HepG2 (cell line): ENCODE measurements around the gene NCOA7. TPM values are rescaled to one million over a fixed set of nuclear protein-coding genes. Genes with fewer than 3 reads are reported as not detected.

ENCODE experiments used
- ATAC-seq: fragments of 200-7000 bp; cut with Tn5 transposase; 3 replicates; pipeline ENCODE4 v1.9.1; 2020; ENCODE audit warnings: mild to moderate bottlenecking, moderate library complexity
- BruUV-seq: library from RNA; stranded (reverse); fragments of 400-500 nt; replicated peaks from 2 replicates; lab custom pipeline; 2021; lab: Mats Ljungman, UMichigan
- CTCF ChIA-PET: fragments of 300-600 bp; formaldehyde crosslinking; extraction: SDS; loops from one replicate; lab custom pipeline; 2021; ENCODE audit warnings: low total read pairs, inconsistent platforms, low intra/inter-chr PET ratio; lab: Yijun Ruan, JAX
- POLR2A ChIA-PET: fragments of 350-600 bp; sonication (Branson Sonifier 250); formaldehyde crosslinking; loops from one replicate; lab custom pipeline; 2020; ENCODE audit warnings: antibody characterized with exemption, inconsistent platforms; lab: Yijun Ruan, JAX
- DNase-seq: peaks from one replicate; pipeline ENCODE4 v3.0.0-alpha.2; 2015; ENCODE audit warnings: low spot score
- FAIRE-seq: peaks from 3 replicates; lab custom pipeline; 2011; peaks lifted over from hg19 to GRCh38; lab: Jason Lieb, UNC
- H2AFZ ChIP-seq: one replicate; pipeline ENCODE4 v1.6.1; 2011; ENCODE audit warnings: low read length, inconsistent platforms
- H3K27ac ChIP-seq: fragments of 300-600 bp; 3 replicates; pipeline ENCODE4 v1.8.0; 2011; ENCODE audit warnings: mixed run types, mild to moderate bottlenecking, mixed read lengths, low read length, inconsistent platforms; ENCODE audit not compliant: insufficient read depth; ENCODE audit errors: extremely low read length
- H3K27me3 ChIP-seq, 2 experiments: fragments of 200-600 bp in 1 of 2; 2 replicates in 1 of 2; 3 replicates in 1 of 2; pipeline versions ENCODE4 v1.6.0 to v1.8.0; 2011; ENCODE audit warnings: low read length in 2 of 2, mild to moderate bottlenecking in 2 of 2, moderate library complexity in 2 of 2, inconsistent platforms in 1 of 2; ENCODE audit not compliant: insufficient read depth in 2 of 2, control insufficient read depth in 1 of 2
- H3K36me3 ChIP-seq, 2 experiments: fragments of 200-600 bp in 1 of 2; replicated peaks in 1 of 2; 2 replicates in 1 of 2; 3 replicates in 1 of 2; pipeline versions ENCODE4 v1.5.1 to v1.8.0; 2011; ENCODE audit warnings: low read length in 2 of 2, inconsistent platforms in 1 of 2; ENCODE audit not compliant: insufficient read depth in 2 of 2, control insufficient read depth in 1 of 2
- H3K4me1 ChIP-seq: 2 replicates; pipeline ENCODE4 v1.5.1; 2012; ENCODE audit warnings: low read length, inconsistent platforms; ENCODE audit not compliant: insufficient read depth
- H3K4me2 ChIP-seq: 2 replicates; pipeline ENCODE4 v1.6.0; 2011; ENCODE audit warnings: low read depth, low read length, inconsistent platforms
- H3K4me3 ChIP-seq, 3 experiments: fragments of 200-600 bp in 1 of 3; sonication (generic), shearing (Covaris generic) in 1 of 3; replicated peaks in 1 of 3; 2 replicates each; pipeline ENCODE4 v1.5.1; 2011 to 2016; ENCODE audit warnings: low read length in 3 of 3, inconsistent platforms in 2 of 3, low read depth in 2 of 3, mild to moderate bottlenecking in 2 of 3, control low read depth in 1 of 3, mixed read lengths in 1 of 3; ENCODE audit not compliant: insufficient read depth in 1 of 3
- H3K79me2 ChIP-seq: one replicate; pipeline ENCODE4 v1.6.1; 2011; ENCODE audit warnings: low read length, inconsistent platforms; ENCODE audit not compliant: insufficient read depth
- H3K9ac ChIP-seq: 2 replicates; pipeline ENCODE4 v1.6.0; 2011; ENCODE audit warnings: mild to moderate bottlenecking, low read depth, low read length, inconsistent platforms; ENCODE audit not compliant: insufficient read depth
- H3K9me3 ChIP-seq: 2 replicates; pipeline ENCODE4 v1.5.1; 2012; ENCODE audit warnings: mild to moderate bottlenecking, low read length
- H4K20me1 ChIP-seq: 2 replicates; pipeline ENCODE4 v1.6.0; 2011; ENCODE audit warnings: inconsistent platforms, mild to moderate bottlenecking, low read length, moderate library complexity; ENCODE audit not compliant: insufficient read depth
- ATF3 ChIP-seq: sonication (generic); formaldehyde crosslinking; IDR thresholded peaks from 2 replicates; pipeline ENCODE4 v1.4.0; 2020; ENCODE audit warnings: missing genetic modification reagents
- CHD2 ChIP-seq: IDR thresholded peaks from 2 replicates; pipeline ENCODE4 v1.6.1; 2011; ENCODE audit warnings: low read depth, low read length, improper control_type of control experiment
- GPN1 ChIP-seq: sonication (generic); formaldehyde crosslinking; IDR thresholded peaks from 2 replicates; pipeline ENCODE4 v1.5.1; 2020; ENCODE audit warnings: missing genetic modification reagents, borderline replicate concordance
- KLF13 ChIP-seq: sonication (generic); formaldehyde crosslinking; IDR thresholded peaks from 2 replicates; pipeline ENCODE4 v1.4.0; 2020; ENCODE audit warnings: mild to moderate bottlenecking, missing genetic modification reagents
- NFKB2 ChIP-seq: sonication (generic); formaldehyde crosslinking; IDR thresholded peaks from 2 replicates; pipeline ENCODE4 v1.4.0; 2020; ENCODE audit warnings: missing genetic modification reagents, borderline replicate concordance
- NFYC ChIP-seq: IDR thresholded peaks from 2 replicates; pipeline ENCODE4 v1.6.1; 2016; ENCODE audit warnings: missing genetic modification reagents, missing compliant biosample characterization
- PCBP2 ChIP-seq: fragments of 200-400 bp; formaldehyde crosslinking; optimal IDR thresholded peaks from 2 replicates; pipeline ENCODE3; 2018; ENCODE audit warnings: low read length, low read depth; ENCODE audit not compliant: poor library complexity, severe bottlenecking
- PLRG1 ChIP-seq: fragments of 450-650 bp; conservative IDR thresholded peaks from 2 replicates; pipeline ENCODE4 v1.6.1; 2016
- THRA ChIP-seq: sonication (generic); formaldehyde crosslinking; IDR thresholded peaks from 2 replicates; pipeline ENCODE4 v1.4.0; 2020; ENCODE audit warnings: missing genetic modification reagents, borderline replicate concordance
- TSC22D2 ChIP-seq: sonication (generic); formaldehyde crosslinking; IDR thresholded peaks from 2 replicates; pipeline ENCODE4 v1.5.1; 2020; ENCODE audit warnings: missing genetic modification reagents, mild to moderate bottlenecking, borderline replicate concordance
- ZBTB46 ChIP-seq: sonication (generic); formaldehyde crosslinking; IDR thresholded peaks from 2 replicates; pipeline ENCODE4 v1.4.0; 2020; ENCODE audit warnings: mild to moderate bottlenecking, missing genetic modification reagents, borderline replicate concordance
- ZHX1 ChIP-seq: sonication (generic); formaldehyde crosslinking; IDR thresholded peaks from 2 replicates; pipeline ENCODE4 v1.8.1; 2022; ENCODE audit warnings: low read depth, mild to moderate bottlenecking, missing genetic modification reagents
- ZKSCAN5 ChIP-seq: sonication (generic); formaldehyde crosslinking; IDR thresholded peaks from 2 replicates; pipeline ENCODE4 v1.5.1; 2020; ENCODE audit warnings: mild to moderate bottlenecking, missing genetic modification reagents
- ZNF597 ChIP-seq: sonication (generic); formaldehyde crosslinking; IDR thresholded peaks from 2 replicates; pipeline ENCODE4 v1.5.0; 2020; ENCODE audit warnings: missing genetic modification reagents
- WGBS: methylation state at CpG from one replicate; pipeline ENCODE4 v1.1.6; 2017; ENCODE audit warnings: low lambda C conversion rate; 5-methylcytosine and 5-hydroxymethylcytosine counted together
- in situ Hi-C: cut with HindIII; loops from 2 replicates; pipeline ENCODE4 v1.10.0; 2017; ENCODE audit warnings: low pct_unique_long_range_greater_than_20kb; ENCODE audit not compliant: extremely low pct_ligation_motif_present
- intact Hi-C: fragments of 100-400 bp; cut with micrococcal nuclease; formaldehyde crosslinking; loops from one replicate; pipeline ENCODE4 v1.10.0; 2022; ENCODE audit not compliant: unreplicated experiment
- polyA plus RNA-seq, 8 experiments: library from polyadenylated mRNA; depleted of rRNA in 3 of 8; stranded (reverse) in 7 of 8; unstranded in 1 of 8; fragments of >200 nt; fragmentation: Illumina TruSeq in 4 of 8; extraction: Trizol in 4 of 8; gene quantifications; 2 replicates each; pipeline versions ENCODE4 v1.2.1 to v1.2.3, GENCODE V29; 2011 to 2016; ENCODE audit warnings: low read depth in 4 of 8, missing spikeins in 1 of 8, mixed read lengths in 1 of 8; ENCODE audit not compliant: insufficient read depth in 1 of 8
- total RNA-seq, 5 experiments: library from RNA; depleted of rRNA; stranded (reverse); fragments of >200 nt; fragmentation: Illumina TruSeq; extraction: Trizol; gene quantifications; 2 replicates each; pipeline ENCODE4 v1.2.3, GENCODE V29; 2016; ENCODE audit warnings: low read depth in 1 of 5
- TF ChIP-seq, protein P1 (sequence below): sonication (generic); formaldehyde crosslinking; IDR thresholded peaks from 2 replicates; pipeline ENCODE4 v1.5.0; 2020; ENCODE audit warnings: missing genetic modification reagents

NCOA7 gene
- total and polyA plus RNA-seq, 2 of the 13 experiments (the other 11 are each of a cell fraction or from before 2014, with no cell fraction given), result 13.6 to 20.8 TPM

GRCh38 chr6:125802943-125803377, 12.2 kb downstream of the NCOA7 start:
- Histone ChIP-seq H3K36me3 (peaks cover 2 to 4% of the 10 kb centered on the region in 2 experiments; a peak in 4 of 5 replicates), H3K4me2 (no peak overlapping the region), H3K4me3 (no peak overlapping the region), H4K20me1 (no peaks in the 10 kb centered on the region), H2AFZ (no peak overlapping the region), H3K9ac (no peak overlapping the region), H3K79me2 (peaks cover 4% of the 10 kb centered on the region), H3K27ac (no peak overlapping the region), H3K27me3 (no peaks in the 10 kb centered on the region), H3K4me1 (peaks cover 7% of the 10 kb centered on the region), H3K9me3 (no peaks in the 10 kb centered on the region)
- intact Hi-C loops, result no loop called here
- BruUV-seq, result no TSS peak
- ATAC-seq (no peak), DNase-seq (no peak), FAIRE-seq (no peak)
- ChIA-PET POLR2A (no interaction called here), CTCF (no interaction called here)
- TF ChIP-seq GPN1 (CRISPR knock-in tag), result no peak
- no peak for TF ChIP-seq KLF13 (CRISPR knock-in tag)
- no peak for TF ChIP-seq ZBTB46
- TF ChIP-seq, protein P1, sequence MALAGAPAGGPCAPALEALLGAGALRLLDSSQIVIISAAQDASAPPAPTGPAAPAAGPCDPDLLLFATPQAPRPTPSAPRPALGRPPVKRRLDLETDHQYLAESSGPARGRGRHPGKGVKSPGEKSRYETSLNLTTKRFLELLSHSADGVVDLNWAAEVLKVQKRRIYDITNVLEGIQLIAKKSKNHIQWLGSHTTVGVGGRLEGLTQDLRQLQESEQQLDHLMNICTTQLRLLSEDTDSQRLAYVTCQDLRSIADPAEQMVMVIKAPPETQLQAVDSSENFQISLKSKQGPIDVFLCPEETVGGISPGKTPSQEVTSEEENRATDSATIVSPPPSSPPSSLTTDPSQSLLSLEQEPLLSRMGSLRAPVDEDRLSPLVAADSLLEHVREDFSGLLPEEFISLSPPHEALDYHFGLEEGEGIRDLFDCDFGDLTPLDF (CRISPR knock-in tag), result no peak
- no peak for TF ChIP-seq ATF3 (CRISPR knock-in tag)
- TF ChIP-seq NFKB2 (CRISPR knock-in tag), result no peak
- TF ChIP-seq CHD2, result no peak
- no peak for TF ChIP-seq TSC22D2
- TF ChIP-seq PLRG1, result no peak
- TF ChIP-seq THRA (CRISPR knock-in tag), result no peak
- TF ChIP-seq NFYC, result no peak
- TF ChIP-seq ZHX1, result no peak
- no peak for TF ChIP-seq PCBP2
- no peak for TF ChIP-seq ZKSCAN5 (CRISPR knock-in tag)
- no peak for TF ChIP-seq ZNF597
- WGBS, result 92% methylated on average over 4 of the region's 4 CpGs
- in situ Hi-C loops, result no loop called here
